ENCODE measurements around the gene DNAH6. TPM values are rescaled to one million over a fixed set of nuclear protein-coding genes. Genes with fewer than 3 reads are reported as not detected.

Gene DNAH6
- total and polyA plus RNA-seq, 2 of the 8 experiments (the other 6 are each of a cell fraction or from before 2014, with no cell fraction given), result 0.06 to 0.43 TPM

DNA sequence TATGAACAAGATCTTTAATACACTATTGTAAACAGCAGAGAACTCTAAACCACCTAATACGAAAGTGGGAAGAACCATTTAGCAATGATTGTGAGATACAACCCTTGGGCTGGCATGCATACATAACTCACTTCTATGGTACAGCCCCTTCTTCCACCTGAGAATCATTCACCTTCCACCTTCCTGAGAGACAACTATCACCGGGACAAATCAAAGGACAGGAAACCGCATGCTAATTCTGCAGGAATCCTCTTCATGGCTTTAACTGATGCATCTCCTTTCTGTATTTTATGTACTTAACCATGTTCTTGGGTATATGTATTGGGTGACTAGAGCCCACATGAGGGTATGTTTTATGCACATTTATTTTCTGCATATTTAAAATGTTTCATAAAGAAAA lies 241.3 kb downstream of the DNAH6 start (continued):
- TF ChIP-seq CHD7 (IDR thresholded peaks at IDR 0.05; ENCODE audit: insufficient replicate concordance, low read length) (no peak), USF2 (IDR thresholded peaks at IDR 0.05; ENCODE audit: low read length) (no peak), SP2 (IDR thresholded peaks at IDR 0.05; ENCODE audit: low read length) (no peak), GTF2F1 (IDR thresholded peaks at IDR 0.05; ENCODE audit: borderline replicate concordance, low read depth, low read length) (no peak), KDM1A (IDR thresholded peaks at IDR 0.05; ENCODE audit: borderline replicate concordance, low read length) (no peak), BRCA1 (IDR thresholded peaks at IDR 0.05; ENCODE audit: low read depth, low read length) (no peak), JUN (IDR thresholded peaks at IDR 0.05; ENCODE audit: low read depth, low read length) (no peak), EP300 (IDR thresholded peaks at IDR 0.05; ENCODE audit: borderline replicate concordance in 1 of 2, low read depth in 2 of 2, low read length in 2 of 2) (no peak), TCF12 (IDR thresholded peaks at IDR 0.05; ENCODE audit: low read depth, low read length) (no peak), RXRA (IDR thresholded peaks at IDR 0.05; ENCODE audit: insufficient read depth, low read depth, low read length) (no peak), TBP (IDR thresholded peaks at IDR 0.05; ENCODE audit: low read depth, low read length) (no peak)
